ENCODE results near the gene PRELID1.

GRCh38 chr5:177316005-177316404, 12.4 kb downstream of the PRELID1 start:
- TF ChIP-seq CTCF (IDR thresholded peaks at IDR 0.05 in 8 of 11, conservative IDR thresholded peaks at IDR 0.05 in 3 of 11) (no peak), POLR2A (IDR thresholded peaks at IDR 0.05) (no peak)
